HepG2 (cell line): ENCODE results near the gene ALDH1L2. TPM values are rescaled to one million over a fixed set of nuclear protein-coding genes. Genes with fewer than 3 reads are reported as not detected.
A peak's percentile ranks its signal among the peaks of the same experiment; 100 is the strongest.

Source experiments
- ATAC-seq: fragments of 200-7000 bp; cut with Tn5 transposase; 3 replicates; pipeline ENCODE4 v1.9.1; 2020; ENCODE audit warnings: mild to moderate bottlenecking, moderate library complexity
- BruUV-seq: library from RNA; stranded (reverse); fragments of 400-500 nt; replicated peaks from 2 replicates; lab custom pipeline; 2021; lab: Mats Ljungman, UMichigan
- CTCF ChIA-PET: fragments of 300-600 bp; formaldehyde crosslinking; extraction: SDS; loops from one replicate; lab custom pipeline; 2021; ENCODE audit warnings: low total read pairs, inconsistent platforms, low intra/inter-chr PET ratio; lab: Yijun Ruan, JAX
- POLR2A ChIA-PET: fragments of 350-600 bp; sonication (Branson Sonifier 250); formaldehyde crosslinking; loops from one replicate; lab custom pipeline; 2020; ENCODE audit warnings: antibody characterized with exemption, inconsistent platforms; lab: Yijun Ruan, JAX
- DNase-seq: peaks from one replicate; pipeline ENCODE4 v3.0.0-alpha.2; 2015; ENCODE audit warnings: low spot score
- FAIRE-seq: peaks from 3 replicates; lab custom pipeline; 2011; peaks lifted over from hg19 to GRCh38; lab: Jason Lieb, UNC
- H2AFZ ChIP-seq: one replicate; pipeline ENCODE4 v1.6.1; 2011; ENCODE audit warnings: low read length, inconsistent platforms
- H3K27ac ChIP-seq: fragments of 300-600 bp; 3 replicates; pipeline ENCODE4 v1.8.0; 2011; ENCODE audit warnings: mixed run types, mild to moderate bottlenecking, mixed read lengths, low read length, inconsistent platforms; ENCODE audit not compliant: insufficient read depth; ENCODE audit errors: extremely low read length
- H3K27me3 ChIP-seq, 2 experiments: fragments of 200-600 bp in 1 of 2; 2 replicates in 1 of 2; 3 replicates in 1 of 2; pipeline versions ENCODE4 v1.6.0 to v1.8.0; 2011; ENCODE audit warnings: low read length in 2 of 2, mild to moderate bottlenecking in 2 of 2, moderate library complexity in 2 of 2, inconsistent platforms in 1 of 2; ENCODE audit not compliant: insufficient read depth in 2 of 2, control insufficient read depth in 1 of 2
- H3K36me3 ChIP-seq, 2 experiments: fragments of 200-600 bp in 1 of 2; replicated peaks in 1 of 2; 2 replicates in 1 of 2; 3 replicates in 1 of 2; pipeline versions ENCODE4 v1.5.1 to v1.8.0; 2011; ENCODE audit warnings: low read length in 2 of 2, inconsistent platforms in 1 of 2; ENCODE audit not compliant: insufficient read depth in 2 of 2, control insufficient read depth in 1 of 2
- H3K4me1 ChIP-seq: 2 replicates; pipeline ENCODE4 v1.5.1; 2012; ENCODE audit warnings: low read length, inconsistent platforms; ENCODE audit not compliant: insufficient read depth
- H3K4me2 ChIP-seq: 2 replicates; pipeline ENCODE4 v1.6.0; 2011; ENCODE audit warnings: low read depth, low read length, inconsistent platforms
- H3K4me3 ChIP-seq, 3 experiments: fragments of 200-600 bp in 1 of 3; sonication (generic), shearing (Covaris generic) in 1 of 3; replicated peaks in 1 of 3; 2 replicates each; pipeline ENCODE4 v1.5.1; 2011 to 2016; ENCODE audit warnings: low read length in 3 of 3, inconsistent platforms in 2 of 3, low read depth in 2 of 3, mild to moderate bottlenecking in 2 of 3, control low read depth in 1 of 3, mixed read lengths in 1 of 3; ENCODE audit not compliant: insufficient read depth in 1 of 3
- H3K79me2 ChIP-seq: one replicate; pipeline ENCODE4 v1.6.1; 2011; ENCODE audit warnings: low read length, inconsistent platforms; ENCODE audit not compliant: insufficient read depth
- H3K9ac ChIP-seq: 2 replicates; pipeline ENCODE4 v1.6.0; 2011; ENCODE audit warnings: mild to moderate bottlenecking, low read depth, low read length, inconsistent platforms; ENCODE audit not compliant: insufficient read depth
- H3K9me3 ChIP-seq: 2 replicates; pipeline ENCODE4 v1.5.1; 2012; ENCODE audit warnings: mild to moderate bottlenecking, low read length
- H4K20me1 ChIP-seq: 2 replicates; pipeline ENCODE4 v1.6.0; 2011; ENCODE audit warnings: inconsistent platforms, mild to moderate bottlenecking, low read length, moderate library complexity; ENCODE audit not compliant: insufficient read depth
- ARNTL ChIP-seq: sonication (generic); formaldehyde crosslinking; IDR thresholded peaks from 2 replicates; pipeline ENCODE4 v1.4.0; 2020; ENCODE audit warnings: mild to moderate bottlenecking, missing genetic modification reagents
- ATF2 ChIP-seq: sonication (generic); formaldehyde crosslinking; IDR thresholded peaks from 2 replicates; pipeline ENCODE4 v1.4.0; 2020; ENCODE audit warnings: missing genetic modification reagents
- ATRX ChIP-seq: sonication (generic); formaldehyde crosslinking; IDR thresholded peaks from 2 replicates; pipeline ENCODE4 v1.4.0; 2020; ENCODE audit warnings: missing genetic modification reagents, borderline replicate concordance
- CEBPB ChIP-seq: IDR thresholded peaks from 2 replicates; pipeline ENCODE4 v1.6.1; 2011; ENCODE audit warnings: low read depth, low read length, improper control_type of control experiment, borderline replicate concordance
- ISL2 ChIP-seq: sonication (generic); formaldehyde crosslinking; IDR thresholded peaks from 2 replicates; pipeline ENCODE4 v1.5.0; 2020; ENCODE audit warnings: missing genetic modification reagents
- NFAT5 ChIP-seq: sonication (generic); formaldehyde crosslinking; IDR thresholded peaks from 2 replicates; pipeline ENCODE4 v1.4.0; 2020; ENCODE audit warnings: missing genetic modification reagents
- ZFP36L2 ChIP-seq: sonication (generic); formaldehyde crosslinking; IDR thresholded peaks from 2 replicates; pipeline ENCODE4 v1.4.0; 2020; ENCODE audit warnings: missing genetic modification reagents
- ZNF296 ChIP-seq: sonication (generic); formaldehyde crosslinking; conservative IDR thresholded peaks from 2 replicates; pipeline ENCODE4 v1.5.0; 2020; ENCODE audit warnings: mild to moderate bottlenecking, missing genetic modification reagents
- ZNF784 ChIP-seq: sonication (generic); formaldehyde crosslinking; IDR thresholded peaks from 2 replicates; pipeline ENCODE4 v1.5.1; 2020; ENCODE audit warnings: missing genetic modification reagents, mild to moderate bottlenecking, borderline replicate concordance
- WGBS: methylation state at CpG from one replicate; pipeline ENCODE4 v1.1.6; 2017; ENCODE audit warnings: low lambda C conversion rate; 5-methylcytosine and 5-hydroxymethylcytosine counted together
- in situ Hi-C: cut with HindIII; loops from 2 replicates; pipeline ENCODE4 v1.10.0; 2017; ENCODE audit warnings: low pct_unique_long_range_greater_than_20kb; ENCODE audit not compliant: extremely low pct_ligation_motif_present
- intact Hi-C: fragments of 100-400 bp; cut with micrococcal nuclease; formaldehyde crosslinking; loops from one replicate; pipeline ENCODE4 v1.10.0; 2022; ENCODE audit not compliant: unreplicated experiment
- polyA plus RNA-seq, 8 experiments: library from polyadenylated mRNA; depleted of rRNA in 3 of 8; stranded (reverse) in 7 of 8; unstranded in 1 of 8; fragments of >200 nt; fragmentation: Illumina TruSeq in 4 of 8; extraction: Trizol in 4 of 8; gene quantifications; 2 replicates each; pipeline versions ENCODE4 v1.2.1 to v1.2.3, GENCODE V29; 2011 to 2016; ENCODE audit warnings: low read depth in 4 of 8, missing spikeins in 1 of 8, mixed read lengths in 1 of 8; ENCODE audit not compliant: insufficient read depth in 1 of 8
- total RNA-seq, 5 experiments: library from RNA; depleted of rRNA; stranded (reverse); fragments of >200 nt; fragmentation: Illumina TruSeq; extraction: Trizol; gene quantifications; 2 replicates each; pipeline ENCODE4 v1.2.3, GENCODE V29; 2016; ENCODE audit warnings: low read depth in 1 of 5

Gene ALDH1L2
- total and polyA plus RNA-seq, 2 of the 13 experiments (the other 11 are each of a cell fraction or from before 2014, with no cell fraction given): 0.40 to 4.6 TPM

GRCh38 chr12:105076098-105076497, 8.2 kb downstream of the ALDH1L2 start:
- Histone ChIP-seq H3K4me1 (no peaks in the 10 kb centered on the region), H3K4me3 (no peak overlapping the region), H3K36me3 (no peaks in the 10 kb centered on the region), H2AFZ (no peak overlapping the region), H3K27me3 (no peaks in the 10 kb centered on the region; a peak in 1 of 5 replicates), H3K9me3 (no peaks in the 10 kb centered on the region), H3K9ac (no peak overlapping the region), H3K79me2 (no peaks in the 10 kb centered on the region), H3K4me2 (no peak overlapping the region), H4K20me1 (no peaks in the 10 kb centered on the region), H3K27ac (no peak overlapping the region)
- CTCF ChIA-PET: no interaction called here
- 95% methylated on average over 1 of the region's 1 CpG for WGBS
- in situ Hi-C loops (no loop called here), intact Hi-C loops (no loop called here)
- ATAC-seq: no peak
- no peak for DNase-seq
- POLR2A ChIA-PET: no interaction called here
- TF ChIP-seq ATF2 (CRISPR knock-in tag) (no peak), ZNF296 (CRISPR knock-in tag) (no peak), ATRX (CRISPR knock-in tag) (no peak), ARNTL (CRISPR knock-in tag) (no peak), ZFP36L2 (CRISPR knock-in tag) (no peak), ZNF784 (CRISPR knock-in tag) (no peak), NFAT5 (no peak), ISL2 (no peak), CEBPB (peak; percentile 37; the same call in 1 of the 2 replicates)
- no TSS peak for BruUV-seq
- no peak for FAIRE-seq
